ENCODE results near the gene TNFRSF1A. TPM values are rescaled to one million over a fixed set of nuclear protein-coding genes. Genes with fewer than 3 reads are reported as not detected.

TNFRSF1A gene
- total and polyA plus RNA-seq, 2 of the 13 experiments (the other 11 are each of a cell fraction or from before 2014, with no cell fraction given), result 41.5 to 61.2 TPM

- TF ChIP-seq ZNF280B (CRISPR knock-in tag; IDR thresholded peaks at IDR 0.05; ENCODE audit: borderline replicate concordance) (no peak), FUBP1 (CRISPR knock-in tag; IDR thresholded peaks at IDR 0.05; ENCODE audit: borderline replicate concordance) (0 out of 2 replicates have a peak, but pooled peaks have one; percentile 36), PRDM15 (CRISPR knock-in tag; IDR thresholded peaks at IDR 0.05) (no peak), MLLT10 (CRISPR knock-in tag; IDR thresholded peaks at IDR 0.05) (no peak), ZNF589 (CRISPR knock-in tag; conservative IDR thresholded peaks at IDR 0.05) (0 out of 2 replicates have a peak, but pooled peaks have one; percentile 10), ZMYM3 (CRISPR knock-in tag; IDR thresholded peaks at IDR 0.05) (peak; percentile 22; the same call in 1 of the 2 replicates), HMGXB4 (CRISPR knock-in tag; IDR thresholded peaks at IDR 0.05; ENCODE audit: borderline replicate concordance in 1 of 2, low read depth in 1 of 2) (no peak), ZBTB37 (CRISPR knock-in tag; IDR thresholded peaks at IDR 0.05) (no peak), ZNF768 (CRISPR knock-in tag; IDR thresholded peaks at IDR 0.05) (peak; percentile 95), ZNF772 (CRISPR knock-in tag; IDR thresholded peaks at IDR 0.05) (0 out of 2 replicates have a peak, but pooled peaks have one; percentile 4), ZFP91 (CRISPR knock-in tag; IDR thresholded peaks at IDR 0.05; ENCODE audit: borderline replicate concordance) (peak; percentile 75; the same call in 1 of the 2 replicates), ZBTB34 (CRISPR knock-in tag; IDR thresholded peaks at IDR 0.05) (no peak), ZNF614 (CRISPR knock-in tag; IDR thresholded peaks at IDR 0.05; ENCODE audit: borderline replicate concordance) (no peak)
Observed at GRCh38 chr12:6279631-6280030, 62.2 kb downstream of the TNFRSF1A start (continued).
